ENCODE measurements around the gene RBM33.

The RBM33 gene

DNA sequence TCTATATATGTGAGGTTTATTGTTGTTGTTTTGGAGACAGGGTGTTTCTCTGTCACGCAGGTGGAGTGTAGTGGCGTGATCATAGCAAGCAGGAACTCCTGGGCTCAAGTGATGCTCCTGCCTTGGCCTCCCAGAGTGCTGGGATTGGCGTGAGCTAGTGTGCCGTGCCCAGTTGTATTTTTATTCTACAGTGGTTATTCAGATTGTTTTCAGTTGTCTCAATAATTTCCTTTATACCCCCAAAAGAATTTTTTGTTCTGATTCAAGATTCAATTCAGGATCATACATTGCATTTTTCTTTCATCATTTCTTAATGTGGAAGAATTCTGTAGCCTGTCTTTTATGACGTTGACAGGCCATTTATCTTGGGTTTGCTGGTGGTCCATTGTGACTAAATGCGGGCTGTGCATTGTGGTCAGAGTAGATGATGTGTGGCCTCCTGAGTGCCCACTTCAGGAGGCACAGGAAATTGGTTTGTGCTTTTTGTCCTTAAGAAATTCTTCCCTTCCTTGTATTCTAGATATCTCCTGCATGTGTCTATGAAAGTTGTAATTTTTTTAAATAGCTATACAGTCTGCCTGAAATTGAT is 22.9 kb downstream of the RBM33 start:
- POLR2A ChIA-PET = no interaction called here
- DNase-seq (ENCODE audit: extremely low spot score) = no peak
- TF ChIP-seq NFRKB (IDR thresholded peaks at IDR 0.05) (no peak), BHLHE40 (IDR thresholded peaks at IDR 0.05; ENCODE audit: borderline replicate concordance) (no peak), ZNF384 (IDR thresholded peaks at IDR 0.05) (no peak), FOXK2 (IDR thresholded peaks at IDR 0.05) (no peak), ELF4 (IDR thresholded peaks at IDR 0.05) (no peak), FOXA1 (IDR thresholded peaks at IDR 0.05) (no peak), CTBP1 (IDR thresholded peaks at IDR 0.05; ENCODE audit: borderline replicate concordance) (no peak), L3MBTL2 (conservative IDR thresholded peaks at IDR 0.05) (no peak), SP1 (IDR thresholded peaks at IDR 0.05) (no peak), LEF1 (IDR thresholded peaks at IDR 0.05; ENCODE audit: borderline replicate concordance) (no peak), TARDBP (IDR thresholded peaks at IDR 0.05) (no peak), SUZ12 (IDR thresholded peaks at IDR 0.05) (no peak)
- TF ChIP-seq, protein P1, sequence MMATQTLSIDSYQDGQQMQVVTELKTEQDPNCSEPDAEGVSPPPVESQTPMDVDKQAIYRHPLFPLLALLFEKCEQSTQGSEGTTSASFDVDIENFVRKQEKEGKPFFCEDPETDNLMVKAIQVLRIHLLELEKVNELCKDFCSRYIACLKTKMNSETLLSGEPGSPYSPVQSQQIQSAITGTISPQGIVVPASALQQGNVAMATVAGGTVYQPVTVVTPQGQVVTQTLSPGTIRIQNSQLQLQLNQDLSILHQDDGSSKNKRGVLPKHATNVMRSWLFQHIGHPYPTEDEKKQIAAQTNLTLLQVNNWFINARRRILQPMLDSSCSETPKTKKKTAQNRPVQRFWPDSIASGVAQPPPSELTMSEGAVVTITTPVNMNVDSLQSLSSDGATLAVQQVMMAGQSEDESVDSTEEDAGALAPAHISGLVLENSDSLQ (IDR thresholded peaks at IDR 0.05) = no peak
- CTCF ChIA-PET = no interaction called here

GRCh38 chr7:155669717-155670505 is 25.4 kb downstream of the RBM33 start:
- TF ChIP-seq ARNT (IDR thresholded peaks at IDR 0.05) (no peak), BHLHE40 (IDR thresholded peaks at IDR 0.05; ENCODE audit: borderline replicate concordance) (no peak), ZNF384 (IDR thresholded peaks at IDR 0.05) (no peak), CTBP1 (IDR thresholded peaks at IDR 0.05; ENCODE audit: borderline replicate concordance) (no peak), FOXK2 (IDR thresholded peaks at IDR 0.05) (no peak), ELF4 (IDR thresholded peaks at IDR 0.05) (no peak)
- TF ChIP-seq, protein P1 (IDR thresholded peaks at IDR 0.05) = no peak
- ChIA-PET POLR2A (interaction anchor here (1.0 to 1.2 kb wide), 1 partner anchor 26 kb away, joined by 3 to 4 read pairs; the partner anchor contains the start of gene RBM33), CTCF (no interaction called here)
- DNase-seq (ENCODE audit: extremely low spot score) = no peak

DNA sequence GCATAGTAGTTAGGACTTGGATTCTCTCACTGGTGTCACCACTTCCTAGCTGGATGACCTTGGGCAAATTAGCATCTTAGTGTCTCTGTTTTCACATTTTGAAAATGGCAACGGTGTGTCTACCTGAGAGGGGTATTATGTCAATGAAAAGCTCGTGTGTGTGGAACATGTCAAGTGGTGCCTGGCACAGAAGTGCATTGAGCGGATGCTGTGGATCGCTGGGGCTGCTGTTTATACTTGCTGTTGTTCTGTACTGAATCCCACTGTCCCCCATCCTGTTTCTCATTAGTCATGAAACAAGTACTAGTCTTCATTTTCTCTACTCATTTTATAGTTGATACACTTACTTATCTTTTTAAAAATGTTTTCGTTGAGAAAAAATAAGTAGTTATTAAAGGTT is 26.1 kb downstream of the RBM33 start:
- no peak for DNase-seq (ENCODE audit: extremely low spot score)
- CTCF ChIA-PET = no interaction called here
- POLR2A ChIA-PET = interaction anchor here (1.2 kb wide), 1 partner anchor 26 kb away, joined by 4 read pairs; the partner anchor contains the start of gene RBM33
- TF ChIP-seq FOXM1 (IDR thresholded peaks at IDR 0.05; ENCODE audit: borderline replicate concordance) = no peak
- TF ChIP-seq, protein P1 (IDR thresholded peaks at IDR 0.05) = 0 out of 2 replicates have a peak, but pooled peaks have one; percentile 7

DNA sequence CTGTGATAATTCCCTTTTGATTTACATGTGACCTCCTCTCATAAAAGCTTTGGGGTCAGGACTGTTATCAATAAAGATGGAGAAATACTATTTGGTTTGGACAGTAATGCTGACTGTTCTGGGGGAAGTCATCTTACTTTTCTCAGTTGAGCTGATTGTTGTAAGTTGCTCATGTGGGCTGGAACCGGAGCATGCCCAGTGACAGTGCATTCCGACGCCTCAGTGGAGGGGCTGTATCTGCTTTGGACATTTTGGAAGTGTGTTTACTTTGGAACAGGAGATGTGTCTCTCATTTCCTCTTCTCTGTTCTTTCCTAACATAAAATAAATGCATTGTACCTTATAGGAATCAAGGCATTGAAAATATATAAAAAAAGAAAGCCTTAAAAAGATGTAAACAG is 30.1 kb downstream of the RBM33 start:
- TF ChIP-seq NFRKB (IDR thresholded peaks at IDR 0.05) (no peak), HDGF (IDR thresholded peaks at IDR 0.05; ENCODE audit: borderline replicate concordance) (no peak), ARNT (IDR thresholded peaks at IDR 0.05) (no peak), FOXM1 (IDR thresholded peaks at IDR 0.05; ENCODE audit: borderline replicate concordance) (no peak), FOXK2 (IDR thresholded peaks at IDR 0.05) (no peak), CTBP1 (IDR thresholded peaks at IDR 0.05; ENCODE audit: borderline replicate concordance) (no peak), LEF1 (IDR thresholded peaks at IDR 0.05; ENCODE audit: borderline replicate concordance) (no peak)
- TF ChIP-seq, protein P1 (IDR thresholded peaks at IDR 0.05) = no peak
- CTCF ChIA-PET = no interaction called here
- DNase-seq (ENCODE audit: extremely low spot score) = no peak
- POLR2A ChIA-PET = interaction anchor here (0.8 kb wide), 1 partner anchor 30 kb away, joined by 3 read pairs; the partner anchor contains the start of gene RBM33

GRCh38 chr7:155676052-155676451 is 31.6 kb downstream of the RBM33 start:
- ChIA-PET CTCF (no interaction called here), POLR2A (no interaction called here)
- DNase-seq (ENCODE audit: extremely low spot score) = no peak

DNA sequence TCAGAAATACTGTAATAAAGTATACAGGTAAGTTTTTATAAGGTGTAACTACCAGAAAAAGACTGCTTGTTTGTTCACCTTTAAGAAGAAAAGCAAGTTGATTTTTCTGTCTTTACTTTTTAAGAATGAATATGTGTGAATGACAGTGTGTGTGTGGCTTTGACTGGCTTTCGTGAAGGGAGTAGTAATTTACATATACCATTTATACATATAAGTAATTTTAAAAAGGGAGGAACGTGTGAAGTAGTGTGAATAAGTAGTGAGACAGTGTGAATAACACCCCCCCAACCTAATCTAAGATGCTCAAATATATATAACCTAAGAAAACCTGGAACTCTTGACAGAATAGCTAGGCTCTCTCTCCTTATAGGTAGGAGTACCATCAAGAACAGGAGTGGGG is 33.2 kb downstream of the RBM33 start:
- ChIA-PET POLR2A (no interaction called here), CTCF (interaction anchor here (0.7 kb wide), 1 partner anchor 79 kb away, joined by 3 read pairs; no protein-coding TSS in a partner anchor)

More at GRCh38 chr7:155676052-155676451, 31.6 kb downstream of the RBM33 start:
- TF ChIP-seq FOXM1 (IDR thresholded peaks at IDR 0.05; ENCODE audit: borderline replicate concordance) (no peak), LEF1 (IDR thresholded peaks at IDR 0.05; ENCODE audit: borderline replicate concordance) (no peak), BHLHE40 (IDR thresholded peaks at IDR 0.05; ENCODE audit: borderline replicate concordance) (no peak), NFRKB (IDR thresholded peaks at IDR 0.05) (no peak), HDGF (IDR thresholded peaks at IDR 0.05; ENCODE audit: borderline replicate concordance) (no peak), TARDBP (IDR thresholded peaks at IDR 0.05) (no peak), L3MBTL2 (conservative IDR thresholded peaks at IDR 0.05) (no peak), ZNF384 (IDR thresholded peaks at IDR 0.05) (no peak), FOXA1 (IDR thresholded peaks at IDR 0.05) (no peak), SUZ12 (IDR thresholded peaks at IDR 0.05) (no peak)

More for the DNA sequence above, 33.2 kb downstream of the RBM33 start:
- TF ChIP-seq NFRKB (IDR thresholded peaks at IDR 0.05) (no peak), FOXM1 (IDR thresholded peaks at IDR 0.05; ENCODE audit: borderline replicate concordance) (no peak), L3MBTL2 (conservative IDR thresholded peaks at IDR 0.05) (no peak), HDGF (IDR thresholded peaks at IDR 0.05; ENCODE audit: borderline replicate concordance) (no peak), FOXA1 (IDR thresholded peaks at IDR 0.05) (no peak), FOXK2 (IDR thresholded peaks at IDR 0.05) (no peak), LEF1 (IDR thresholded peaks at IDR 0.05; ENCODE audit: borderline replicate concordance) (no peak), BHLHE40 (IDR thresholded peaks at IDR 0.05; ENCODE audit: borderline replicate concordance) (no peak)
- TF ChIP-seq, protein P1 (IDR thresholded peaks at IDR 0.05) = no peak
- no peak for DNase-seq (ENCODE audit: extremely low spot score)
